Nucleus accumbens (tissue), 56 donors: ENCODE data around the gene KIF9.
"Not testable (repeated sequence)": the region's sequence is repeated elsewhere in the genome, so short reads cannot be mapped to it uniquely, and the experiment has no call there.

Source experiments
- DNase-seq, 56 donors: peaks; one replicate each; lab custom pipeline; 2025; lab: John Stamatoyannopoulos, UW

Gene KIF9

GRCh38 chr3:47295976-47296375, 13.4 kb upstream of the KIF9 start:
- DNase-seq = no peak

DNA sequence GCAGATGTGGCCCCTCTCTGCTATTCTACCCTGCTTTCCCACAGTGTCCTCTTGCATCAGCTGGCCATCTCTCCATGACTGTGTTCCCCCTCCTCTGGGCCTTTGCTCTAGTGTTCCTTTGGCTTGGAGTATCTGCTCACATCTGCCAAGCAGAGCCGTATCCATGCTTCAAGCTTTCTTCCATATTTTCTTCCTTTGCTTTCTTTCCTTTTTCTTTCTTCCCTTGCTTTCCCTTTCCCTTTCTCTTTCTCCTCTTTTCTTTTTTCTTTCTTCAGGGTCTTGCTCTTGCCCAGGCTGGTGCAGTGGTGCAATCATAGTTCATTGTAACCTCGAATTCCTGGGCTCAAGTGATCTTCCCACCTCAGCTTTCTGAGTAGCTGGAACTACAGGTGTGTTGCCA, 12.7 kb upstream of the KIF9 start:
- DNase-seq = no peak

GRCh38 chr3:47294392-47294791, 11.8 kb upstream of the KIF9 start:
- no peak for DNase-seq

GRCh38 chr3:47293822-47294221, 11.2 kb upstream of the KIF9 start:
- DNase-seq = no peak

DNA sequence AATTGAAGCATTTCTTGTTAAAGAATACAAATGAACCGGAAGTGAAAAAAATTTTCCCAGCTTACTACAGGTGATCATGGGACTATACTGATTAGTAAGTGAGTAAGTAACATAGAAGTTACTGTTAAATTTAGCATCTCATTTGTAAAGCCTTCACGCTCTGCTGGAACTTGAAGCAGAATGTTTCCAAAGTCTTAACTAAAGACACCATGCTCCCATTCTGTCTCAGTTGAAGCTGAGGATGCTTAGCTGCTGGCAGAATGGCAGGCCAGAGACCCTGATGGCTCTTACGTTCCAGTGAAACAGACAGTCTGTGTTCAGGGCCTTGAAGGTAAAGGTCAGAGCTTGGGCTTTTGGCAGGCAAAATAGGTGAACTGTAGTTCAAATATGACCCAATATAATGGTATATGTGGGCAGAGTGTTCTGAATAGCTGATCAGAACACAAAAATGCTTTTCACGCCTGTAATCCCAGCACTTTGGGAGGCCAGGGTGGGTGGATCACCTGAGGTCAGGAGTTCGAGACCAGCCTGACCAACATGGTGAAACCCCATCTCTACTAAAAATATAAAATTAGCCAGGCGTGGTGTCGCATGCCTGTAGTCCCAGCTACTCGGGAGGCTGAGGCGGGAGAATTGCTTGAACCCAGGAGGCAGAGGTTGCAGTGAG, 9.3 kb upstream of the KIF9 start:
- DNase-seq = not testable (repeated sequence)

- no peak for DNase-seq
Observed at GRCh38 chr3:47291158-47291753, 8.7 kb upstream of the KIF9 start.

GRCh38 chr3:47288966-47289910, 6.6 kb upstream of the KIF9 start:
- DNase-seq = no peak

GRCh38 chr3:47283591-47284364, 1.2 kb upstream of the KIF9 start:
- DNase-seq = peak in 2 of 56 donors; percentile 7 to 9

DNA sequence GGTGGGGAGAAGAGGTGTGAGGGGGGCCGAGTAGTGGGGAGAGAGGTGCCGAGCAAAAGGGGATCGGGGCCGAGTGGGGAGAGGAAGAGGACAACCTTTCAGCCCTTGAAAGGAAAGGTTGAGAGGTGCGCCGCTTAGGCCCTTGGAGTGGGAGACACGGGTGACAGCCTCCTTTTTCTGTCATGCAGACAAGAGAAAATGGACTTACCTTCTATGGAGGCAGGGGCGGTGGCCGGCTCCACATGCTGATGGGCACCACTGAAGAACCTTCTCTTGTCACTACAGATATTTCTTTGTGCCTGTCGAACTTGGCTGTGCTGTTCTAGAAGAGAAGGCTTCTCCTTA, 566 bp upstream of the KIF9 start:
- DNase-seq = peak in 9 of 56 donors; percentile 27 to 53 (median 42)

- DNase-seq = no peak
Observed at GRCh38 chr3:47280519-47280918, 2.1 kb downstream of the KIF9 start.

GRCh38 chr3:47276558-47276957, 6.0 kb downstream of the KIF9 start:
- DNase-seq = no peak

DNA sequence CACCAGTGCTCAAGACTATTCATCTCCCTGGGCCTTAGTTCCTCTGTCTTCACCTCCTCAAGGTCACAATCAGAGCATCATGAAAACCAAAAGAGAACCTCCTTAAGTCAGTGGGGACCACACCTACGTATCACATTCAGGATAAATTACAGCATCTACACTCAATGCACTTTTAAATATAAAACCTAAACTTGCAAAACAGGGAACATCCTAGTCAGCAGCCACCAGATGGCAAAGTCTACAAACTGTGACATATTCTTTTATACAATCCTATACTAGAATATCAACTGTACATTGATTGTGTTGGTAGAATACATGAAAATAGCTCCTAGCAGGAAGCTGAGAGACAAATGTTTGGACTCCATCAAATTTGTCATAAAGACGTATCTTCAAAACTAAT, 7.9 kb downstream of the KIF9 start:
- no peak for DNase-seq

GRCh38 chr3:47273564-47273963, 9.0 kb downstream of the KIF9 start:
- DNase-seq = no peak

- DNase-seq = no peak
Observed at GRCh38 chr3:47270526-47270925, 12.1 kb downstream of the KIF9 start.

- DNase-seq = no peak
Observed at GRCh38 chr3:47267490-47267824, 15.1 kb downstream of the KIF9 start.

- DNase-seq = peak in 31 of 56 donors; percentile 3 to 78 (median 20)
Observed at GRCh38 chr3:47266709-47267489, 15.7 kb downstream of the KIF9 start.

- no peak for DNase-seq
Observed at GRCh38 chr3:47265725-47266428, 16.7 kb downstream of the KIF9 start.

GRCh38 chr3:47265008-47265407, 17.6 kb downstream of the KIF9 start:
- DNase-seq = no peak

DNA sequence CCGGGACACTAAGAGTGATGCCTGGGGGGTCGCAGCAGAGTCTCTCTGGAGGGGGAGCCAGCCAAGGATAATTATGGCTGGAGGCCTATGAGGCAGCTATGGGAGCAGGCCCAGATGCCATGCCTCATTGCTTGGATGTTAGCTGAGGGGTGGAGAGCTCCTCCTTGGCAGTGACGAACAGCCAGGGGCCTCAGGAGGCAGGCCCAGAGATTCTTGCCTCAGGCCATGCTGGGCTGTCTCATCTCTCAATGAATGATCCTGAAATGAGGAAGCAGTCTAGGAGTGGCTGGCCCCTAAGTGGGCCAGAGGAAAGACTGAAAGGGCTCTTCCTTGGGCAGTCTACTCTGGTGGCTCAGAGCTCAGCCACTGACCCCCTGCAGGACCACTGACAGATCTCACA, 21.3 kb downstream of the KIF9 start:
- no peak for DNase-seq
